ENCODE data around the gene NIPSNAP2.
"Not testable (repeated sequence)": the region's sequence is repeated elsewhere in the genome, so short reads cannot be mapped to it uniquely, and the experiment has no call there.

NIPSNAP2 gene

GRCh38 chr7:56048763-56049162 lies 84.4 kb downstream of the NIPSNAP2 start:
- DNase-seq: not testable (repeated sequence)
